Stimulated activated naive CD8-positive, alpha-beta T cell treated with anti-CD3 and anti-CD28 coated beads, Interleukin-15, Interleukin-2, amounts not matched to agents 100 U/mL and 50 U/mL, for 24 hours (primary cell): Measurements from ENCODE around the gene HS3ST4.

Experiments used
- ATAC-seq: fragments of 150-1000 bp; cut with Tn5 transposase; one replicate; pipeline ENCODE4 v1.10.0; 2021
- DNase-seq: peaks from one replicate; pipeline ENCODE4 v3.0.0; 2021

The HS3ST4 gene

GRCh38 chr16:25896411-25896810, 204.7 kb downstream of the HS3ST4 start:
- DNase-seq (no peak), ATAC-seq (no peak)

- no peak for ATAC-seq
- no peak for DNase-seq
These were observed 205.9 kb downstream of the HS3ST4 start for GRCh38 chr16:25897702-25898101.

- DNase-seq, result no peak
These were observed 214.1 kb downstream of the HS3ST4 start for GRCh38 chr16:25905810-25906209.

GRCh38 chr16:25910971-25911370, 219.2 kb downstream of the HS3ST4 start:
- no peak for ATAC-seq
- no peak for DNase-seq

More at GRCh38 chr16:25905810-25906209, 214.1 kb downstream of the HS3ST4 start:
- no peak for ATAC-seq

- DNase-seq (no peak), ATAC-seq (no peak)
These were observed 220.6 kb downstream of the HS3ST4 start for GRCh38 chr16:25912321-25912720.

GRCh38 chr16:25914357-25914962, 222.7 kb downstream of the HS3ST4 start:
- DNase-seq (no peak), ATAC-seq (no peak)

GRCh38 chr16:25916037-25916436, 224.3 kb downstream of the HS3ST4 start:
- ATAC-seq, result no peak
- DNase-seq, result no peak

GRCh38 chr16:25922438-25922837, 230.7 kb downstream of the HS3ST4 start:
- DNase-seq (no peak), ATAC-seq (no peak)

- DNase-seq (no peak), ATAC-seq (no peak)
These were observed 233.7 kb downstream of the HS3ST4 start for GRCh38 chr16:25925421-25925820.

GRCh38 chr16:25931473-25932035, 239.8 kb downstream of the HS3ST4 start:
- ATAC-seq (no peak), DNase-seq (no peak)

GRCh38 chr16:25941800-25942499, 250.2 kb downstream of the HS3ST4 start:
- DNase-seq, result no peak
- ATAC-seq, result no peak

- no peak for ATAC-seq
These were observed 259.0 kb downstream of the HS3ST4 start for GRCh38 chr16:25950586-25951281.

GRCh38 chr16:25951999-25952398, 260.2 kb downstream of the HS3ST4 start:
- ATAC-seq, result no peak
- DNase-seq, result no peak

More at GRCh38 chr16:25950586-25951281, 259.0 kb downstream of the HS3ST4 start:
- no peak for DNase-seq

- no peak for DNase-seq
- ATAC-seq, result no peak
These were observed 261.2 kb downstream of the HS3ST4 start for GRCh38 chr16:25952983-25953382.

- no peak for ATAC-seq
These were observed 265.9 kb downstream of the HS3ST4 start for GRCh38 chr16:25957707-25958106.

GRCh38 chr16:25959221-25959620, 267.5 kb downstream of the HS3ST4 start:
- ATAC-seq, result no peak

More at GRCh38 chr16:25957707-25958106, 265.9 kb downstream of the HS3ST4 start:
- no peak for DNase-seq

GRCh38 chr16:25966172-25967097, 274.7 kb downstream of the HS3ST4 start:
- ATAC-seq (peak; percentile 51), DNase-seq (no peak)

More at GRCh38 chr16:25959221-25959620, 267.5 kb downstream of the HS3ST4 start:
- DNase-seq, result no peak

- ATAC-seq (no peak), DNase-seq (no peak)
These were observed 285.4 kb downstream of the HS3ST4 start for GRCh38 chr16:25977121-25977520.

- DNase-seq, result no peak
- no peak for ATAC-seq
These were observed 286.5 kb downstream of the HS3ST4 start for GRCh38 chr16:25978218-25978617.

GRCh38 chr16:25988084-25988483, 296.3 kb downstream of the HS3ST4 start:
- DNase-seq (no peak), ATAC-seq (no peak)

GRCh38 chr16:25988882-25989281, 297.1 kb downstream of the HS3ST4 start:
- no peak for ATAC-seq
- no peak for DNase-seq

- no peak for ATAC-seq
These were observed 304.3 kb downstream of the HS3ST4 start for GRCh38 chr16:25996052-25996451.

More at GRCh38 chr16:25996052-25996451, 304.3 kb downstream of the HS3ST4 start:
- DNase-seq, result no peak
